VCaP (cell line): ENCODE data around the gene SNAI3.

ENCODE experiments used
- H3K27ac ChIP-seq: fragments of 450-650 bp; 2 replicates; pipeline ENCODE4 v1.5.1; 2017
- TF ChIP-seq, protein P1 (sequence below): fragments of 450-650 bp; conservative IDR thresholded peaks from 2 replicates; pipeline ENCODE4 v1.5.1; 2017; ENCODE audit warnings: mild to moderate bottlenecking, moderate library complexity

Gene SNAI3

DNA sequence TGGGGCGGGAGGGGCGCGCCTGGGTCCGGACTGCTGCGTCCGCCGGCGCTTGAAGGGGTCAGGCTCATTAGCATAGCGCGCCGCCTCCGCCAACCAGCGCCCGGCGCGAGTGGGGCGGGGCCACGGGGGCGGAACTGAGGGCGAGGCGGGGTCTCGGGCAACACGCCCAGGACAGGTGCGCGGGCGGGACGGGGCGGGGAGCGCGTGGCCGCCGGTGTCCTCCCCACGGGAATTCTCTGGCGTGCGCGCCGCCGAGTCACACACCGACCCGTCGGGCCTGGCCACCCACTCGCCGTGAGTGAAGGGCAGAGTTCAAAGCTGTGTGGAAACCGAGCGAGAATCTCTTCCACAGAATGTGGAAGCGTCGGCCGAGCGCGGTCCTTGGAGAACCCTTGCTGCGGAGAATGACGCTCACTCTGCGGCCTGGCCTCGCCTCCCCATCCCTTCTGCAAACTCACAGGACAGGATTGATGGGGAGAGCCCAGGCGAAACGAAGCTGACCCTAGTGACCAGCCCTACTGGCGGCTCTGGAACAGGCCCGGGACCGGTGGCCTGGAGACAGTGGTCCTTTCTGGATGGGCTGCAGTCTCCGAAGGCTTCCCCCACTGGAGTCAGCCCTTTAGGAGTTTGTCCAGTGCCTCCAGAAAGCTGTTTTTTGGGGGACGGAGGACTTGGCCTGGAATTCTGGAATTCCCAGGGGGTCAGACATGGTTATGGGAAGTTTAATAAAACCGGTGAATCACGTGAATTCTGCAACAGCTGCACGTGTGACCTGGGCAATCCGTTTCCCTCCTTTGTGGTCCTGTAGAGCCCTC is at the start of gene SNAI3:
Gene SNAI3 (minus strand): TSS at position 69 of the 815 bp plus-strand sequence. CDS start 101 bp downstream, outside the sequence.
- H3K27ac ChIP-seq: no peak within 1 kb of the TSS; the same call in 1 of the 2 replicates
- TF ChIP-seq, protein P1, sequence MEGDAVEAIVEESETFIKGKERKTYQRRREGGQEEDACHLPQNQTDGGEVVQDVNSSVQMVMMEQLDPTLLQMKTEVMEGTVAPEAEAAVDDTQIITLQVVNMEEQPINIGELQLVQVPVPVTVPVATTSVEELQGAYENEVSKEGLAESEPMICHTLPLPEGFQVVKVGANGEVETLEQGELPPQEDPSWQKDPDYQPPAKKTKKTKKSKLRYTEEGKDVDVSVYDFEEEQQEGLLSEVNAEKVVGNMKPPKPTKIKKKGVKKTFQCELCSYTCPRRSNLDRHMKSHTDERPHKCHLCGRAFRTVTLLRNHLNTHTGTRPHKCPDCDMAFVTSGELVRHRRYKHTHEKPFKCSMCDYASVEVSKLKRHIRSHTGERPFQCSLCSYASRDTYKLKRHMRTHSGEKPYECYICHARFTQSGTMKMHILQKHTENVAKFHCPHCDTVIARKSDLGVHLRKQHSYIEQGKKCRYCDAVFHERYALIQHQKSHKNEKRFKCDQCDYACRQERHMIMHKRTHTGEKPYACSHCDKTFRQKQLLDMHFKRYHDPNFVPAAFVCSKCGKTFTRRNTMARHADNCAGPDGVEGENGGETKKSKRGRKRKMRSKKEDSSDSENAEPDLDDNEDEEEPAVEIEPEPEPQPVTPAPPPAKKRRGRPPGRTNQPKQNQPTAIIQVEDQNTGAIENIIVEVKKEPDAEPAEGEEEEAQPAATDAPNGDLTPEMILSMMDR: no peak

DNA sequence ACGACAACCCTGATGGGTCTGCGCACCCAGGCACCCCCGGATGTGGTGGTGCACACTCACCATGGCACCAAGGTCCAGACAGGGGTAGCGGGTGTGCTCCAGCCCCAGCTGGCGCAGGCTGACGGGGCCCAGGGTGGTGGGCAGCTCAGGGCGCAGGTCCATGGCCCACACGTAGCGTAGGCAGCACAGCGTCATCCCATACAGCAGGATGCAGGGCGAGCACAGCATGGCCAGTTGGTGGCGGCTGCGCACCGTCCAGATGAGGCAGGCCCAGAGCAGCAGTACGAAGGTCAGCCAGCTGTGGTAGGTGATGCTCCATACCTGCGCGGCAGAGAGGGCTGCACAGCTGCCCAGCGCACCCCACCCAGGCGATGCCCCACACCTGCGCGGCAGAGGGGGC is 49.8 kb upstream of the SNAI3 start:
- no peak overlapping the region for H3K27ac ChIP-seq
- TF ChIP-seq, protein P1: no peak

DNA sequence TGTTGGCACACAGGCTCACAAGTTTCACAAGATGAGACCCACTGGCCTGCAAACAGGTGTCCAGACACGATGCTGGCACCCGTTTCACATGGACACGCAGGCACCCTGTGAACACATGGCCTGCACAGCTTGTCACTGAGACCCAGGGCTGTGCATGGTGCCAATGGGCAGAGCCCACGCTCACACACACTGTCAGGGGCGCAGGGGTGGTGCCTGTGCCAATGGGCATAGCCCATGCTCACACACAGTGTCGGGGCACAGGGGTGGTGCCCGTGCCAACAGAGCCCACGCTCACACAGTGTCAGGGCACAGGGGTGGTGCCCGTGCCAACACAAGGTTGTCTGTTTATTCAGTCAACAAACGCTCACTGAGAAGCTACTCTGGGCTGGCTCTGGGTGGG is 49.3 kb upstream of the SNAI3 start:
- H3K27ac ChIP-seq: no peak overlapping the region
- TF ChIP-seq, protein P1: no peak

DNA sequence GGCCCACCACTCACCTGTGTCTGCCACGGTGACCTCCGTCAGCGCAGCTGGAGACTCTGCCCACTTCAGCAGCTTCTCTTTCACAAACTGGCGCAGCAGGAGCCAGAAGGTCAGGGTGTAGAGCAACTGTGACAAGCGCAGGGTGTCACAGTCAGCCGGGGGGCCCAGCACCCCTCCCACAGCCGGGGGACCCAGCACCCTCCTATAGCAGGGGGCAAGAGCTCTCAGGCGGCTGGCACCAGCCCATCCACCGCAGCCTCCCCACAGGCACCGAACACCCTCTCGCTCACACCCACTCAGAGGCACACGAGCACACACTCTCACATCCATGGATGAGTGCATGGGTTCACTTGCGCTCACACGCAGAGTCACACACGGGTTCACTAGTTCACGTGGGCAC is 48.8 kb upstream of the SNAI3 start:
- TF ChIP-seq, protein P1: no peak
- H3K27ac ChIP-seq: no peak overlapping the region

DNA sequence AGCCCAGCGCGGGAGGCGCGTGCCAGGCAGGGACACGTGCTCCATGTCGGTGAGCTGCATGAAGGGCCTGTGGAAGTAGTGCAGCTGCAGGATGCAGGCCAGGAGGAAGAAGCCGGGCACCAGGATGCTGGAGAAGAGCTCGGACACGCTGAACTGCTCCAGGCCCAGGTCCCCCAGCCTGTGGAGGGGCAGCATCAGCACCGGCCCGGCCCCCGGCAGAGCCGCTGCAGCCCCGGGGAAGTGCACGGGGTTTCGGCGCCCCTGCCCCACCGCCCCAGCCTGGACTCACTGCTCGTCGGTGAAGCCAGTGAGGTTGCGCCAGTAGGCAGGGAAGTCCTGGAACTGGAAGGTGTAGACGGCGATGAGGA is 48.0 kb upstream of the SNAI3 start:
- TF ChIP-seq, protein P1: no peak
- H3K27ac ChIP-seq: no peak overlapping the region

DNA sequence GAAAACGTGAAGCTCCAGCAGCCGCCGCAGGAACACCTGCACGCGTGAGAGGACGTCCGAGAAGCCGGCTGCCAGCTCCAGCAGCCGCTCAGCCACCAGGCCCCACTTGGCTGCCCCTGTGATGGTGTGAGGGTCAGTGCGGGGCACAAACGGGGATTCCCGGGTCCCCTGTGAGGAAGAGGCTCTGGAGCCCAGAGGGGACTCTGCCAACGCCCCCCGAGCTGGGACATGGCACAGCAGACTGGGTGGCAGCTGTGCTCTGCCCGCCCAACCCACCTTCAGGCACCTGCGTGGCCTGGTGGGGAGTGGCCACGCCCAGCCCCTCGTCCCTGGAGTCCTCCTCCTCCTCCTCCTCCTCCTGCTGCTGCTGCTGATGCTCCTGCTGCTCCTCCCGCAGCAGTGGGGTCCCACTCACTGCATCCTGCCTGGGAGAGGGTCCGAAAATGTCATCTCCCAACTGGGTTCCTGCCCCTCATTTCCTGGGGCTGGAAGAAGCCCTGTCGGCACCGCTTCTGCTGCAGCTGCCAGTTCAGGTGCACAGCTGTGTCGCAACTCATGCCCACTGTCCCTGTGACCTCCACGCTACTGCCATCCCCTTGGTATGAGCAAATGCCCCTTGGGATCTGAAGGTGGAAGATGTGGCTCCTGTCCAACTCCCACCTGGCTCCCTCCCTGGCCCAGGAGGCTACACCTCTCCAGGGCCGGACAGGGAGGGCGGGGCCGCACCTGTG is 47.5 kb upstream of the SNAI3 start:
- TF ChIP-seq, protein P1: no peak
- H3K27ac ChIP-seq: no peak overlapping the region

DNA sequence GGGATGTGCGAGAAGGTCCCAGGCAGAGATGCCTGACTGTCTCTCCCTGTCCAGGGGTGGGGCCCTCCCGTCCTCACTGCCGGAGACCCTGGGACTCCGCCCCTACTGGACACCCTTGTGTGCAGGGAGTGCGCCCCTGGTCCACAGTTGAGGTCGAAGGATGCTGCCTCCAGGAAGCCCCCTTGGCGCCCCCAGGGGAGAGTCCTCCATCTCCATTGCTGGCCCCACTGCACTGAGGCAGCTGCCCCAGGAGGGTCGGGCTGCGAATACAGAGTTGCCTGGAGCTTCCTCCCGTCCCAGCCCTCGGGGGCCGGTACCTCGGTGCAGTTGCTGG is 46.6 kb upstream of the SNAI3 start:
- no peak overlapping the region for H3K27ac ChIP-seq
- TF ChIP-seq, protein P1: no peak
